GM23338 (cell line): ENCODE results near the gene PKHD1.

Experiments
- CTCF ChIP-seq, 2 experiments: fragments of 200-600 bp in 1 of 2; sonication (generic) in 1 of 2; conservative IDR thresholded peaks; 2 replicates each; pipeline versions ENCODE4 v1.5.1 to v1.6.1; 2016 to 2017; ENCODE audit warnings: antibody characterized with exemption in 2 of 2, low read depth in 2 of 2, mild to moderate bottlenecking in 2 of 2, moderate library complexity in 1 of 2
- EZH2 ChIP-seq: fragments of 200-600 bp; sonication (generic); IDR thresholded peaks from one replicate; pipeline ENCODE4 v1.8.0; 2017; ENCODE audit warnings: antibody characterized with exemption, mild to moderate bottlenecking, low read depth; ENCODE audit not compliant: unreplicated experiment
- EZH2phosphoT487 ChIP-seq: fragments of 200-600 bp; sonication (generic); IDR thresholded peaks from one replicate; pipeline ENCODE4 v1.8.1; 2018; ENCODE audit warnings: antibody characterized with exemption; ENCODE audit not compliant: unreplicated experiment
- POLR2AphosphoS5 ChIP-seq: IDR thresholded peaks from 2 replicates; pipeline ENCODE4 v1.6.1; 2016; ENCODE audit warnings: antibody characterized with exemption, low read depth
- REST ChIP-seq: IDR thresholded peaks from one replicate; pipeline ENCODE4 v1.6.1; 2018; ENCODE audit warnings: antibody characterized with exemption; ENCODE audit not compliant: unreplicated experiment
- STAT1 ChIP-seq: IDR thresholded peaks from one replicate; pipeline ENCODE4 v1.6.1; 2016; ENCODE audit warnings: antibody characterized with exemption; ENCODE audit not compliant: unreplicated experiment

DNA sequence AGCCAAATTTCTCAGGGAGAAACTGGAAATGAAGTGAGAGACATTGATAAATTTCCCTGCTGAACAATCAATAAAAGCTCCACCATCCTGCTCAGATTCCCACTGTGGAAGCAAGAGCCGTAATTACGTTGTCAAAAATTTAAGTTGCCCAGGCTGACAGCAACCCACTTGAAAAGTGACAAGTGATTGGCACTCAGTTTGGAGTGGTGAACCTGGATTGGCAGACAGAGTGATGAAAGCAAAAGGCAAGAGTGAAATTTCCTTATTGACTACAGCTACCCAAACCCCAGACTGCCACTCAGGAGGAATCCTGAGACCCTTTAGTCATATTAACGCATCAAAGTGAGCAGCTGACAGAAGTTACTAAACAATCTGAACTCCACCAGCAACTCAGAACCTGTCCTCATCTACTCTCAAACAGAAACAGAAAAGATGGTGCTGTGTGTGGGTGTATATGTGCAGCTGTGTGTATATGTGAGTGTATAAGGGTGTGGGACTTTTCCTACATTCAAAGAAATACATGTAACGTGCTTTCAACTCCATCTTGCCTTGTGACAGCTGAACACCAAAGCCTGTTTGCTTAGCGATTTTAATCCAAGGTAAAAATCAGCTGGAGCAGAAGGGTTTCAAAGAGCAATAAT is 157.4 kb downstream of the PKHD1 start:
- no peak for TF ChIP-seq CTCF (conservative IDR thresholded peaks at IDR 0.05; ENCODE audit: low read depth in 2 of 2)
- TF ChIP-seq POLR2AphosphoS5, result no peak
- no peak for TF ChIP-seq EZH2
- TF ChIP-seq REST, result no peak
- no peak for TF ChIP-seq STAT1
- TF ChIP-seq EZH2phosphoT487, result no peak
